Urinary bladder (tissue), 4 donors: ENCODE data around the gene KCNH5. TPM values are rescaled to one million over a fixed set of nuclear protein-coding genes. Genes with fewer than 3 reads are reported as not detected.

Experiments
- DNase-seq: peaks from one replicate; pipeline ENCODE4 v3.0.0-alpha.2; 2015; ENCODE audit errors: extremely low spot score
- H3K27ac ChIP-seq: one replicate; pipeline ENCODE4 v1.5.1; 2013; ENCODE audit warnings: low read depth, mild to moderate bottlenecking, moderate library complexity
- H3K36me3 ChIP-seq: one replicate; pipeline ENCODE4 v1.6.1; 2013; ENCODE audit warnings: mild to moderate bottlenecking, moderate library complexity; ENCODE audit not compliant: insufficient read depth
- H3K4me1 ChIP-seq: one replicate; pipeline ENCODE4 v1.6.1; 2013; ENCODE audit warnings: mild to moderate bottlenecking, moderate library complexity; ENCODE audit not compliant: insufficient read depth
- H3K4me3 ChIP-seq: one replicate; pipeline ENCODE4 v1.5.1; 2013; ENCODE audit warnings: low read depth, low read length
- WGBS: extraction: QIAGEN DNeasy Blood & Tissue Kit; methylation state at CpG from one replicate; pipeline ENCODE4 v1.1.7; 2013; 5-methylcytosine and 5-hydroxymethylcytosine counted together
- polyA plus RNA-seq: library from polyadenylated mRNA; stranded (reverse); fragments of 200-250 nt; gene quantifications from one replicate; pipeline ENCODE4 v1.2.3, GENCODE V29; 2013
- total RNA-seq: library from RNA; depleted of rRNA; stranded (reverse); fragments of >200 nt; gene quantifications from one replicate; pipeline ENCODE4 v1.2.3, GENCODE V29; 2014
- donor health status: healthy with polysubstance abuse.
- donor health status: healthy.

Gene KCNH5
- total and polyA plus RNA-seq, 2 donors = 0.10 to 6.7 TPM

DNA sequence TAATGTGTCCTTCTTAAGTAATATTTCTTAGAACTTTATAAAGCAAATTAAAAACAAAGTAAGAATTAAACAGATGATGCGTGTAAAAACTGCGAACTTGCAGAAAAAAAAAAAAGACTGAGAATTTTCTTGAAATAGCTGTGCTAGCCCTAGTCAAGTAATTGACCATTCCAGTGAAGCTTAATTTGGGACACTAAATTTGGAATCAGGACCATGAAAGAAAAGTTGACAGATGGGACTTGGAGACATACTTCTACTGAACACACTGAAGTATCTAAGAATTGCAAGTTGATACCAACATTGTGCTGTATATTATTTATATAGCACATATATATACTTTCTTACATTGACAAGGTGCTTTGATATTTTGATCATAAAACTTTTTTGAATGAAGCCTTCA lies 386.6 kb downstream of the KCNH5 start:
- Histone ChIP-seq H3K4me1 (no peaks in the 10 kb centered on the region), H3K27ac (no peak overlapping the region), H3K36me3 (no peaks in the 10 kb centered on the region), H3K4me3 (no peak overlapping the region)
- no peak for DNase-seq
- 97% methylated on average over 2 of the region's 2 CpGs for WGBS

- H3K36me3 ChIP-seq = no peaks in the 10 kb centered on the region
- 73% methylated on average over 2 of the region's 2 CpGs for WGBS
- H3K27ac ChIP-seq = no peak overlapping the region
- H3K4me3 ChIP-seq = no peak overlapping the region
- no peak for DNase-seq
- no peaks in the 10 kb centered on the region for H3K4me1 ChIP-seq
Observed at GRCh38 chr14:62657376-62657775, 387.9 kb downstream of the KCNH5 start.

GRCh38 chr14:62655166-62655565 lies 390.1 kb downstream of the KCNH5 start:
- no peaks in the 10 kb centered on the region for H3K36me3 ChIP-seq
- WGBS = 21% methylated on average over 4 of the region's 4 CpGs
- no peaks in the 10 kb centered on the region for H3K4me1 ChIP-seq

GRCh38 chr14:62654641-62655040 lies 390.6 kb downstream of the KCNH5 start:
- Histone ChIP-seq H3K36me3 (no peaks in the 10 kb centered on the region), H3K4me3 (no peak overlapping the region), H3K4me1 (no peaks in the 10 kb centered on the region), H3K27ac (peak overlapping the region; percentile 38)
- 34% methylated on average over 5 of the region's 5 CpGs for WGBS
- DNase-seq = no peak

More at GRCh38 chr14:62655166-62655565, 390.1 kb downstream of the KCNH5 start:
- DNase-seq = no peak
- Histone ChIP-seq H3K27ac (peak overlapping the region; percentile 38), H3K4me3 (no peak overlapping the region)

Other genes with a start within 250 kb of the KCNH5 start
- gene RHOJ, start 159.0 kb upstream of the KCNH5 start, total RNA-seq = 36.9 TPM
- 33.6 TPM for gene RHOJ, start 159.0 kb upstream of the KCNH5 start, polyA plus RNA-seq